HFF-Myc (cell line): ENCODE results near the gene PLEKHM3.

Experiments
- DNase-seq: peaks from one replicate; pipeline ENCODE4 v3.0.0-alpha.2; 2011; ENCODE audit warnings: low read depth; ENCODE audit errors: extremely low read depth
- H3K4me3 ChIP-seq: replicated peaks from 2 replicates; pipeline ENCODE4 v1.5.1; 2011; ENCODE audit warnings: low read depth, mild to moderate bottlenecking, control low read depth, low read length
- TF ChIP-seq, protein P1 (sequence below): IDR thresholded peaks from 2 replicates; pipeline ENCODE4 v1.5.1; 2012; ENCODE audit warnings: mild to moderate bottlenecking, low read depth, low read length, control low read depth; ENCODE audit errors: missing control alignments

Gene PLEKHM3

DNA sequence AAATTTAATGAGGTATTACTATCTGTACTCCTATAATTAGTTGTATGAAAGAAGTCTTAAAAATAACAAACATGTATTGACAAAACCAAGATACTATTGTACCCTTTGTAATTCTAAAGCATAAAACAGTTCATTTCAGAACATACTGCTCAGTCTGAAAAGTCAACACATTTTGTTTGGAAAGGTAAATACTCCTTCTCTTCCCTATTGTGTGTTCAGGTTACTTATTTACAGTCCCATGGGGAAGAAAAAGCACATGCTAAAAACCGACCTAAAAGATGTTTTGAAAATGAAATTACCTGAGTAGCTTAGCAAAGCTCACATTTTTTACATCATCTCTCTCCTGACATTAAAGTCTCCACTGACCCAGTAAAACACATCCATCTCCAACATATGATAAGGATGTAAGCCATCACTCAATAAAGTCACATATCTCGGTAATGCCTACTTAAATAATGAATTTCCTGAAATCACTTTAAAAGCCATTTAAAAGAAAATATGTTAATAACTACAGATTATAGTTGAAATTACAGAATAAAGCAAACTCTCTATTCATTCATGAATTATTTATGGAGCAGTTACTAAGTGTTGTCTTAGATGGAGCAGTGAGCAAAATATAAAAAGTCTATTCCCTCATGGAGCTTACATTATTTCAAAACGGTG is 180.0 kb downstream of the PLEKHM3 start:
- no peak overlapping the region for H3K4me3 ChIP-seq
- TF ChIP-seq, protein P1, sequence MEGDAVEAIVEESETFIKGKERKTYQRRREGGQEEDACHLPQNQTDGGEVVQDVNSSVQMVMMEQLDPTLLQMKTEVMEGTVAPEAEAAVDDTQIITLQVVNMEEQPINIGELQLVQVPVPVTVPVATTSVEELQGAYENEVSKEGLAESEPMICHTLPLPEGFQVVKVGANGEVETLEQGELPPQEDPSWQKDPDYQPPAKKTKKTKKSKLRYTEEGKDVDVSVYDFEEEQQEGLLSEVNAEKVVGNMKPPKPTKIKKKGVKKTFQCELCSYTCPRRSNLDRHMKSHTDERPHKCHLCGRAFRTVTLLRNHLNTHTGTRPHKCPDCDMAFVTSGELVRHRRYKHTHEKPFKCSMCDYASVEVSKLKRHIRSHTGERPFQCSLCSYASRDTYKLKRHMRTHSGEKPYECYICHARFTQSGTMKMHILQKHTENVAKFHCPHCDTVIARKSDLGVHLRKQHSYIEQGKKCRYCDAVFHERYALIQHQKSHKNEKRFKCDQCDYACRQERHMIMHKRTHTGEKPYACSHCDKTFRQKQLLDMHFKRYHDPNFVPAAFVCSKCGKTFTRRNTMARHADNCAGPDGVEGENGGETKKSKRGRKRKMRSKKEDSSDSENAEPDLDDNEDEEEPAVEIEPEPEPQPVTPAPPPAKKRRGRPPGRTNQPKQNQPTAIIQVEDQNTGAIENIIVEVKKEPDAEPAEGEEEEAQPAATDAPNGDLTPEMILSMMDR = no peak
- no peak for DNase-seq

DNA sequence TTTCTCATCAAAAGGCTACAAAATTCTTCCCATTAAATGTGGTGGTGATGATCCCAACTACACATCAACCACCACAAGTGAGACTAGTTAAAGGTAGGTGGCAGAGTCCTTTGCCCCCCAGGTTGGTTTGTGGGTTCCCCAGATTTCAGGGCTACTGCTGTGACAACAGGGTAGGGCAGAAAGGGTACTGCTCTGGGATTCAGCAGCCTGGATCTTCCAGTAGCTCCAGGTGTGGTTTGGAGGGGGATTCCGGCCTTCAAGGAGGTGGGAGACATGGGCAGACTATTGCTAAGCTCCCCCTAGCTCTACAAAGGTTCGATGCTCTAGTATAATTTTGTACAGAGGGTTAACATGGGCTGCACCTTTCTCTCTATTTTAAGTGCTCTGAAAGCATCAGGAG is 180.7 kb downstream of the PLEKHM3 start:
- DNase-seq = no peak
- TF ChIP-seq, protein P1 = no peak
- no peak overlapping the region for H3K4me3 ChIP-seq

DNA sequence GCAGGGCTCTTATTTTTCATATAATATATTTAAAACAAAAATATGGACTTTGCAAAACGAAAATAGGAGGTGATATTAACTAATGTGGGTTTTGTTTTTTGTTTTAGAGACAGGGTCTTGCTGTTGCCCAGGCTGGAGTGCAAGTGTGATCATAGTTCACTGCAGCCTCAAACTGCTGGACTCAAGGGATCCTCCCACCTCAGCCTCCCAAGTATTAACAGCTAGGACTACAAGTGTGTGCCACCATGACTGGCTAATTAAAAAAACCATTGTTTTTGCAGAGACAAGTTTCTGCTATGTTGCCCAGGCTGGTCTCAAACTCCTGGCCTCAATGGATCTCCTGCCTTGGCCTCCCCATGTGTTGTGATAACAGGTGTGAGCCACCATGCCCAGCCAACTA is 185.2 kb downstream of the PLEKHM3 start:
- no peak for DNase-seq
- TF ChIP-seq, protein P1 = no peak
- H3K4me3 ChIP-seq = no peak overlapping the region

DNA sequence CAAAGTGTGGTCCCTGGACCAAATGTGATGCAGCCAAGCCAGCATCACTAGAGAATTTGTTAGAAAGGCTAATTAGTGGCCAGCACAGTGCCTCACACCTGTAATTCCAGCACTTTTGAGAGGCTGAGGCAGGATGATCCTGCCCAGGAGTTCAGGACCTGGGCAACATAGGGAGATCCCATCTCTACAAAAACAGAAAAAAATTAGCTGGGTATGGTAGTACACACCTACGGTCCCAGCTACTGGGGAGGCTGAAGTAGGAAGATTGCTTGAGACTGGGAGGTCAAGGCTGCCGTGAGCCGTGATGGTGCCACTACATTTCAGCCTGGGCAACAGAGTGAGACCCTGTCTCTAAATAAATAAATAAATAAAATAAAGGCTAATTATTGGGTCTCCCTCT is 185.8 kb downstream of the PLEKHM3 start:
- no peak for DNase-seq
- H3K4me3 ChIP-seq = no peak overlapping the region
- TF ChIP-seq, protein P1 = no peak

DNA sequence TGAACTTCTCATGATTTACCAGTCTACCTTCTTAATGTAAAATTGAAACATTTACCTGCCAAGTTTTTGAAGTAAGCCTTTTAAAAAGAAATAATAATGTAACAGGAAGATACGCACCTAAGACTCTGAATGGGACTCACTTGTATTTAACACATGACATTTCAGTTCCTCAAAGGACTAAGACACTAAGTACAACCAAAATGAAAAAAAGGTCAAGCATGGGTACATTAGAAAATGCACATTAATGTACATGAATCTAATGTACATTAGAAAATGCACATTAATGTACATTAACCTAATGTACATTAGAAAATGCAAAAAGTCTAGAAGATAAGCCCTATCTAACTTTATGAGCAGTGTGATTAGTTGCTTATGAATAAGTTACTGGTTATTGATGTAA is 186.3 kb downstream of the PLEKHM3 start:
- H3K4me3 ChIP-seq = no peak overlapping the region
- TF ChIP-seq, protein P1 = no peak
- no peak for DNase-seq

DNA sequence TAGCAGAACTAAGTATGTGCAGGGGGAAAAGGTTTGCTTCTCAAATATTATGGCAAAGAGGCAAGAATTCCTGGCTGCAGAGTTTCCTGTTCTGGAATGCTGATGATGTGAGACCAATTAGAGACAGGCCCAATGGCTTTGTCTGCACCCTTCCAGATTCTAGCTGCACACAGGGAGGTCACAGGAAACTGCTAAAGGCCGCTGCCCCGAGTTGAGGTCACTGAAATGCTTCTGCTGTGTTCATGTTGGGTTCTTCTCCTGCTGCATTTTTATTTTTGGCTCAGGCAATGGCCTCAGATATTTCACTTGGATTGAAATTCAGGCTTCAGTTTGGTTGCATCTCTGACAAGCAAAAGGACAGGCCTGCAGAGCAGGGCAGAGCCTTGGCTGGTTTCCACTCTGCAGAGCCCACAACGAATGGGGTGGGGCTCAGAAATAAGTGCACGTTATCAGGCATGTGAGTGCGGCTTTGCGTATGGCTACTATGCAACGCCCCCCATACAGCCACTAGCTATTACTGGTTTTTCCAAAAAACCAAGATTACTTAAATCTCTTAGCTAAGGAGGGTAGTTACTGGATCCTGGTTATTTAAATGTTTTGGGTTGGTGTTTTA is 188.7 kb downstream of the PLEKHM3 start:
- no peak overlapping the region for H3K4me3 ChIP-seq
- DNase-seq = no peak
- TF ChIP-seq, protein P1 = no peak

DNA sequence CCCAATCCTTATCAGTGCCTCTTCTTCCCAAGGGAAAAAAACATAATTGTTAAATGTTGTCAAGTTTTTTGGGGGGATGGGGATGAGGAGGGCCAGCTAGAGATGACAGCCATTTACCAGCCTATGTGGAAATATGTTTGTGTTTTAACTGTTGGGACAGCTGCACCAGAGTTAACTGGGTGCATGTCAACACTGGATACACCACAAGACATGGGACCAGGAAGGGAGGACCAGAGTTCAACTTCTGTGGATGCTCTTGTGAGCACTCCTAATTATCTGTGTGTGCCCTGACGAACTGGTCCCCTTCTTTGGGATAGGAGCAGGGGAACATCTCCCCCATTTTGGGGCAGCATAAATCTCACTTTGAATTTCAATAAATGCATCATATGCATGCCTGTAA is 189.5 kb downstream of the PLEKHM3 start:
- H3K4me3 ChIP-seq = no peak overlapping the region
- no peak for DNase-seq
- TF ChIP-seq, protein P1 = no peak
